GM12873 (cell line): ENCODE measurements around the gene ABHD16B.

Source experiments
- TF ChIP-seq, protein P1 (sequence below): IDR thresholded peaks from 2 replicates; pipeline ENCODE4 v1.5.1; 2012; ENCODE audit warnings: low read depth, mild to moderate bottlenecking, moderate library complexity, low read length, control low read depth; ENCODE audit not compliant: insufficient read depth; ENCODE audit errors: missing control alignments

ABHD16B gene

DNA sequence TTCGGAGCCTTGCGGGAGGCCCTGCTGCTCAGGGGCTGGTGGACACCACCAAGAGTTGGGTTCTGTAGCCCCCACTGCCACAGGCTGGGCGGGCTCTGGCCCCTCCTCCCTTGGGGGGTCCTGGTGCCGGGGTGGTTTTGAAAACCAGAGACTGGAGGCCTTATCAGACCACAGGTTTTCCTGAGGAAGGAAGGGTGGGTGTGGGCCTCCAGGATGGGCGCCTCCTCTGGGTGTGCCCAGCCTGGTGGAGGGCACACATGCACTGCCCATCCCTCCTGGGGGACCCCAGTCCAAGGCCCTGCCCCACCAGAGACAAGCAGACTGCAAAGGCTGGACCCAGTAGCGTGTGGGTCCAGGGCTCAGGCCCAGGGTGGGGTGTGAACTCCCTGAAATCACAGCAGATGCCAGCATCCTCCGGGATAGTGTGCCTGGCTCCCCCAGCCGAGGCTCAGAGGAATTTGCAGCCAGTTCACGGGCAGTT, 16.7 kb upstream of the ABHD16B start:
- TF ChIP-seq, protein P1, sequence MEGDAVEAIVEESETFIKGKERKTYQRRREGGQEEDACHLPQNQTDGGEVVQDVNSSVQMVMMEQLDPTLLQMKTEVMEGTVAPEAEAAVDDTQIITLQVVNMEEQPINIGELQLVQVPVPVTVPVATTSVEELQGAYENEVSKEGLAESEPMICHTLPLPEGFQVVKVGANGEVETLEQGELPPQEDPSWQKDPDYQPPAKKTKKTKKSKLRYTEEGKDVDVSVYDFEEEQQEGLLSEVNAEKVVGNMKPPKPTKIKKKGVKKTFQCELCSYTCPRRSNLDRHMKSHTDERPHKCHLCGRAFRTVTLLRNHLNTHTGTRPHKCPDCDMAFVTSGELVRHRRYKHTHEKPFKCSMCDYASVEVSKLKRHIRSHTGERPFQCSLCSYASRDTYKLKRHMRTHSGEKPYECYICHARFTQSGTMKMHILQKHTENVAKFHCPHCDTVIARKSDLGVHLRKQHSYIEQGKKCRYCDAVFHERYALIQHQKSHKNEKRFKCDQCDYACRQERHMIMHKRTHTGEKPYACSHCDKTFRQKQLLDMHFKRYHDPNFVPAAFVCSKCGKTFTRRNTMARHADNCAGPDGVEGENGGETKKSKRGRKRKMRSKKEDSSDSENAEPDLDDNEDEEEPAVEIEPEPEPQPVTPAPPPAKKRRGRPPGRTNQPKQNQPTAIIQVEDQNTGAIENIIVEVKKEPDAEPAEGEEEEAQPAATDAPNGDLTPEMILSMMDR: no peak

DNA sequence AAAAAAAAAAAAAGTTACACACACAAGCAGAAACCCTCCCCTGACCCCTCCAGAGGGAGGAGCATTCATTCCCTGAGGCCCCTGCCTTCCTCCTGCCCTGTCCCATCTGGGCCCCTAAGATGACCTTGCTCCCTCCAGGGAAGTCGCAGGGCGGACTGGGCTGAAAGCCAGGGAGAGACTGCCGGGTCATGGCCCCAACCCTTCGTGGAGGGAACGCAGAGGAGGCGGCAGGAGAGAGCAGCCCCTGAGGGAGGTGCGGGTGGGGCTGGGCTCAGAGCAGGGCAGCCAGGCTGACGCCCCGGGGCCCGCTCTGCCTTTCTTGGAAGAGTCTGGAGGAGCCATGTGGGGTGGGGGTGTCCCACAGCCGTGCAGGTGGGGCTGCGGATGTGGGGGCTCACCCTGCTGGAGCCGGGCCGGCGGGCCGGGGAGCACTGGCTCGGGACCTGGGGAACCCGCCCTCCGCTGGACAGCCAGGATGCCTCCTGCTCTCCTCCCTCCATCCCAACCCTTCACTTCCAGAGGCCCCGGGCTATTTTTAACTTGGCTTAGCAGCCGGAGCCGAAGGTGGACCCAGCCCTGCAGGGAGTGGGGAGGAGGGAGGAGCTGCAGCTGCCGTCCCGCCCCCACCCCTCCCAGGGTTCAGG, 15.0 kb upstream of the ABHD16B start:
- TF ChIP-seq, protein P1: no peak

DNA sequence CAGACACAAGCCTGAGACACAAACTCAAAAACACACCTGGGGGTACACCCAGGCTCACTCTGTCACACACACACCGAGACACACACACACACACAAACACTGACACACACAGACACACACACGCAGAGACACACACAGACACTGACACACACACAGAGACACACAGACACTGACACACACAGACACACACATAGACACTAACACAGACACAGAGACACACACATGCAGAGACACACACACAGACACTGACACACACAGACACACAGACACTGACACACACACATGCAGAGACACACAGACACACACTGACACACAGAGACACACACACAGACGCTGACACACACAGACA, 14.4 kb upstream of the ABHD16B start:
- TF ChIP-seq, protein P1: no peak

DNA sequence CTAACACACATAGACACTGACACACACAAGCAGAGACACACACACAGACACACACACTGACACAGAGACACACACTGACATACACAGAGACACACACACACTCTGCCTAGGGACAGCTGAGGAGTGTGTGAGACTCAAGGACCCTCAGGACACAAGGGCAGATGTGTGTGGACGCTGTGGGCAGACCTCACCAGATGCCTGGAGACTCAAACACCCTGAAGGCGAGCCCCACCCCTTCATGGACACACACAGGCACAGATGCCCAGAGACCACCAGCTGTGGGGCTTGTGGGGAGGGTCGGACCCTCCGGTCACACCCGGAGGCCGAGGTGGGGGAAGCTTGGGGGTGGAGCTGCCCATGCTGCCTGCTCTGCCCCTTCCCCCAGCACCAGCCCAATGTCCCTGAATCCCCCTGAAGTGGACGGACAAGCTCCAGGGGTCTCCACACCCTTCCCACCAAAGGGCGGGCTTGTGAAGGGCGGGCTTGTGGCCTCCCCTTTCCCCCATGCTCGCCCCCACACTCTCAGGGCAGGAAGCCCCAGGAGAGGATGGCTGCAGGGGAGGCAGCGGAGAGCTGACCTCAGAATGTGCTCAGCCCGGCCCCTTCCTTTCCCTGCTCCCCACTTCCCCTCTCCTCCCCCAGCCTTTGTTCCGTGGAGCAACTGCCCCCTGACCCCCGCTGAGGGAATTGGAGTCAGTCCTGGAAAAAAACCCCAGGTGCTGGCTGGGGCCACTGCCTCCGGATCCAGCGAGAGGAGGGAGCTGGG, 13.9 kb upstream of the ABHD16B start:
- TF ChIP-seq, protein P1: no peak

DNA sequence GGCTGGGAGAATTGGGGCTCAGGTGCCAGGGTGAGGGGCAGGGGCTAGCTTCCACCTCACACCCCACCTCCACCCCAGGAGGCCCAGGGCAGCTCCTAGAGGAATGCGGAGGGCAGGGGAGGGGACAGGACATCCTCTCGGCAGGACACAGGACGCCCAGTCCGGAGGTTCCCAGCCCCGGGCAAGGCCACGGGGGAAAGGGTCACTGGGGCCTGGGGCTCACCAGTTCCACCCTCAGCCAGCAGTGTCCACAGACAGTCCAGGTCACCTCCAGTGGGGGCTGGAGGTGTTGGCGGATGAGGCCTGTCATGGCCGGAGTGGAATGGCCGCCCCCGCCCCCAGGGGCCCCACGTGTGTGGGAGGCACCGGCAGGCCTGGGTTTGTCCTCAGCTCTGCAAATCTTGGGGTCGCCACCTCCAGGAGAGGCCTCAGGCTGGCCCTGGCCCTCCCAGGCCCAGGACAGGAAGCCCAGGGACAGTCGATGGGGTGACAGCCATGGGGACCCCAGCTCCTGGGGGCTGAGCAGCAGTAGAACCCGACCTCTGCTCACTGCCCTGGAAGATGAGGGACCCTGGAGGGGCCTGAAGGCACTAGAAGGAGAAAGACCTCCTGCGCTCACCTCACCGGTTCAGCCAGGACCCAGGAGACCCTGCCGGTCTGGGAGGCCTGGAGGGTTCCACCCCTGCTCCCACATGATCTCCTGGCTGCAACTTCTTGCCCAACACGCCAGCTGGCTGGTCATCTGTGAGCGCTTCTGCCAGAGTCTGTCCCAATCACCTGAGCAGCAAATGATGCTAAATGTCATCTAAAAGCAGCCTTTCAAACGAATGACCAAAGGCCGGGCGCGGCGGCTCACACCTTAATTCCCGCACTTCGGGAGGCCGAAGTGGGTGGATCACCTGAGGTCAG, 13.0 kb upstream of the ABHD16B start:
- TF ChIP-seq, protein P1: no peak

DNA sequence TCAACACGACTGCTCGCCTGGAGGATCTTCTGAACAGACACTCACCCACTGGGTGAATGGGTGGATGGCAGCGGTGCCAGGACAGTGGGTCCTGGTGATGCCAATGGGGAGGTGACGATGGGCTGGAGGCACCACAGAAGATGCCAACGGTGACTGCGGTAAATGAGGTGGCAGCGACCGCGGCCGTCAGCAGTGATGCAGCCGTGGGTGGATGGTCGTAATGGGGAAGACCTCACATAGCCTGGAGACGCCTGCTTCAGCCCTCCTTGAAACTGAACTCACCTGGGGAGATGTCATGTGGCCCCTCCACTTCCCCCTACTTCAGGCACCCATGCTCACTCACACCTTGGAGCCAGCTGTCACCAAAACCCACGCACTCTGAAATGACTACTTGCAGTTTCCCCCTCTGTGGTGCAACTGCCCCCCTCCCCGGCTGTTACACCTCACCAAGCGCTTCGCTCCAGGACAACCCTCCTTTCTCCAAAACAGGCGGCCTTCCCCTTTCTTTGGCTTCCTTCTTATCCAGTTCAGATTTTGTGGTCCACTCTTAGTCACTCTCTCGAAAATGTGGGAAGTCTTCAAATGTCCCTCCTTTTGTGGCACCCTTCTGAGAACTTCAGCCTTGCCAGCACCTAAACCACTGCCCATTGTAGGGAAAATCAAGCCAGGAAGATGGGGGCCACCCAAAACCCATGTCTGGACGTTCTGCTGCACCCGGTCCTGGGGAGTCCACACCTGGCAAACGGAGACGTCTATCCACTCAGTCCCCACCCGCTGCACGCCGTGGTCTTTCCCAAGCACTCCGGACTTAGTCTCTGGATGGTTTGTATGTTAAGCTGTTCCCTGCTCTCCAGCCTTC, 10.4 kb upstream of the ABHD16B start:
- TF ChIP-seq, protein P1: no peak
